A673 (cell line): Measurements from ENCODE around the gene SDK1.

Experiments used
- EZH2 ChIP-seq: fragments of 200-600 bp; sonication (generic); IDR thresholded peaks from 2 replicates; pipeline ENCODE4 v1.6.1; 2017; ENCODE audit warnings: borderline replicate concordance, low read depth, mild to moderate bottlenecking, mixed read lengths, antibody characterized with exemption, low read length; ENCODE audit not compliant: poor library complexity, severe bottlenecking
- TF ChIP-seq, protein P1 (sequence below): fragments of 300-800, 200-600 bp; sonication (generic); conservative IDR thresholded peaks from 2 replicates; pipeline ENCODE4 v1.5.1; 2017; ENCODE audit warnings: low read depth, mild to moderate bottlenecking, antibody characterized with exemption, low read length, moderate library complexity, mixed read lengths

DNA sequence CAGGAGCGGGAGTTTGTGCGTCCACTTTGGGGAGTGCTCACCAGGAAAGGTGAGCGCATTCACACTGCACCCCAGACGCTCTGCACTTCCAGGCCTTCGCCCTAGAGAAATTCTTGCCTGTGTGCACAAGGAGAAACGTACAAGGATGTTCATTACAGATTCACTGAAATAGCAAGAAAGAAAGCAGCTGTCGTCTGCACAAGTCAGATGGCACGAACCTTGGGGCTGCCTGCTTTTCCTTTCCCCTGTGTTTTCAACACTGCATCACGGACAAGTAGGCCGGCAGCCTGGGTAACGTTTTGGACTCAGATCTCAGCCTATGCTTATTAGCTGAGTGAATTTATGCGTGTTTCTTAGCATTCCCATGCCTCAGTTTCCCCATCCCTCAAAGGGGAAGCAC, 834.2 kb downstream of the SDK1 start:
- TF ChIP-seq, protein P1, sequence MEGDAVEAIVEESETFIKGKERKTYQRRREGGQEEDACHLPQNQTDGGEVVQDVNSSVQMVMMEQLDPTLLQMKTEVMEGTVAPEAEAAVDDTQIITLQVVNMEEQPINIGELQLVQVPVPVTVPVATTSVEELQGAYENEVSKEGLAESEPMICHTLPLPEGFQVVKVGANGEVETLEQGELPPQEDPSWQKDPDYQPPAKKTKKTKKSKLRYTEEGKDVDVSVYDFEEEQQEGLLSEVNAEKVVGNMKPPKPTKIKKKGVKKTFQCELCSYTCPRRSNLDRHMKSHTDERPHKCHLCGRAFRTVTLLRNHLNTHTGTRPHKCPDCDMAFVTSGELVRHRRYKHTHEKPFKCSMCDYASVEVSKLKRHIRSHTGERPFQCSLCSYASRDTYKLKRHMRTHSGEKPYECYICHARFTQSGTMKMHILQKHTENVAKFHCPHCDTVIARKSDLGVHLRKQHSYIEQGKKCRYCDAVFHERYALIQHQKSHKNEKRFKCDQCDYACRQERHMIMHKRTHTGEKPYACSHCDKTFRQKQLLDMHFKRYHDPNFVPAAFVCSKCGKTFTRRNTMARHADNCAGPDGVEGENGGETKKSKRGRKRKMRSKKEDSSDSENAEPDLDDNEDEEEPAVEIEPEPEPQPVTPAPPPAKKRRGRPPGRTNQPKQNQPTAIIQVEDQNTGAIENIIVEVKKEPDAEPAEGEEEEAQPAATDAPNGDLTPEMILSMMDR, result no peak
- no peak for TF ChIP-seq EZH2
